Measurements from ENCODE around the gene ZNF132. TPM values are rescaled to one million over a fixed set of nuclear protein-coding genes. Genes with fewer than 3 reads are reported as not detected.
A peak's percentile ranks its signal among the peaks of the same experiment; 100 is the strongest.

ZNF132 gene
- total RNA-seq, 1 experiment from 2014 or later = 0.16 TPM

DNA sequence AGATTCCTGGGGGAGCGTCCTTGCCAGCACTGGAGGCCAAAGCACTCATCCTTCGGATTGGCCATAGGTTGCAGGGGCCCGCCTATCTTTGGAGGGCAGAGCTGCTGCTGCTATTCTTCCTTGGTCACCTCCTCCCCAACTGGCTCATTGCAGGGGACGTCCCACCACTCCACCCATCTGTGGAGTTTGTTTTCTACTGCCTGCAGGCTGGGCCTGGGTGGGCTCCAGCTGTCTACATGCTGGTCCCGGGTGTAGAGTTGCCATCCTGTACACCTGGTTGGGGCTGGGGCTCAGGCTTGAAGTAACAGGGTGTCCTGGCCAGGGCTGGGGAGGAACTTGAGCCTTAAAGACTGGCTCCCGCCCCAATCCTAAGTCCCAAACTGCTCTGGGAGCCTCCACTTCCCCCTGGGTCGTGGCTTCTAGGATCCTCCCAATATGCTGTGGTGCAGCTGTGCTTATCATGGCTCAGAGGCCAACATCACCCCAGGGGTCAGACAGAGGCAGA is 42.4 kb downstream of the ZNF132 start:
- in situ Hi-C loops (cut with HindIII; ENCODE audit: low pct_unique_long_range_greater_than_20kb, low sequenced_read_pairs) = no loop called here
- DNase-seq (ENCODE audit: low read depth, low spot score) = no peak

DNA sequence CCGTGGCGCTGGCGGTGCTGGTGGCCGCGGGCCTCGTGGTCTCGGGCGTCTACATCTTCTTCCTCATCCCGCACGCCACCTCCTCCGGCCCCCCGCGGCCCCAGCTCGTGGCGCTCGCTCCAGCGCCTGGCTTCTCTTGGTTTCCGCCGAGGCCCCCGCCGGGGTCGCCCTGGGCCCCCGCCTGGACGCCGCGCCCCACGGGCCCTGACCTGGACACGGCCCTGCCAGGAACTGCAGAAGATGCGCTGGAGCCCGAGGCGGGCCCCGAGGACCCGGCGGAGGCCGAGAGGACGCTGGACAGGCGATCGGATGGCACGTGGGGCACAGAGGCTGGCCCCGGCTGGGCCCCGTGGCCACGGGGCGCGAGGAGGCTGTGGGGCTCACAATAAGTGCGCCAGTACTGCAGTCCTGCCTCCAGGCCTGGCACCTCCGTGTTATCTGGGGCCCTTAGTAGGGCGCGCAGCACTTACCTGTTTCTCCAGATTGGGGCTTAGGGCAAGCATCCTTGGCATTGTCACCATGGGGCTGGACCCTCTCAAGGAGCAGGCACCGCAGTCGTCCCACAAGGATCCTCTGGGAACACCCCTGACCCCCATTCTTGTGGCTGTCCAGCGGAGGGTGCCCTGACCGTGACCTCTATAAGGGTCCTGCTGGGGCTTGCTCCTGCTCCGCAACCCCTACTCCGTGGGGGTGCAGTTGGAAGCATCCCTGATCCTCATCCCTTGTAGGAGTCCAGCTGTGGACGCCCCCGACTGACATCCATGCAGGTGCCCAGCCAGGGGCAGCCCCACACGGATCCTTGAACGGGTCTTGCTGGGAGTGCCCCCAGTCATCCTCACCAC is 43.0 kb downstream of the ZNF132 start:
- in situ Hi-C loops (cut with HindIII; ENCODE audit: low pct_unique_long_range_greater_than_20kb, low sequenced_read_pairs) = no loop called here
- DNase-seq (ENCODE audit: low read depth, low spot score) = no peak

DNA sequence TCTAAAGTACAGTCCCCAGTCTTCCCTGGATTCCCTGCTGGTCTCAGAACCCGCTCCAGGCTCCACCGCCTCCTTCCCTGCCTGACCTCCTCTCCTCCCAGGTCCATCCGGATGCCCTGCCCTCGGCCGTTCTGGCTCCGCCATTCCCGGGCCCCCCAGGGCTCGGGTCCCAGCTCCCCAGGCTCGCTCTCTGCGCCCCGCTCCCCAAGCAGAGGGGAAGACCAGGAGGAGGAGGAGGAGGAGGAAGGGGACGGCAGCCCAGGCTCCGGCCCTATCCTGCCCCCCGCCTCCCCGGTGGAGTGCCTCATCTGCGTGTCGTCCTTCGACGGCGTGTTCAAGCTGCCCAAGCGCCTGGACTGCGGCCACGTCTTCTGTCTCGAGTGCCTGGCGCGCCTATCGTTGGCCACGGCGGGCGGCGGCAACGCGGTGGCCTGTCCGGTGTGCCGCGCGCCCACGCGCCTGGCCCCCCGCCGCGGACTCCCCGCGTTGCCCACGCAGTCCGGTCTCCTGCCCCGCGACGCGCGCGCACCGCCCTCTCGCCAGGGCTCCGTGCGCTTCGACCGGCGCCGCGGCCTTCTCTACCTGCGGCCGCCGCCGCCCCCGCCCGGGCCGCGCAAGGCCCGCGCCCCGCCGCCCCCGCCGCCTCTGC is 43.9 kb downstream of the ZNF132 start:
- in situ Hi-C loops (cut with HindIII; ENCODE audit: low pct_unique_long_range_greater_than_20kb, low sequenced_read_pairs) = no loop called here
- DNase-seq (ENCODE audit: low read depth, low spot score) = no peak

DNA sequence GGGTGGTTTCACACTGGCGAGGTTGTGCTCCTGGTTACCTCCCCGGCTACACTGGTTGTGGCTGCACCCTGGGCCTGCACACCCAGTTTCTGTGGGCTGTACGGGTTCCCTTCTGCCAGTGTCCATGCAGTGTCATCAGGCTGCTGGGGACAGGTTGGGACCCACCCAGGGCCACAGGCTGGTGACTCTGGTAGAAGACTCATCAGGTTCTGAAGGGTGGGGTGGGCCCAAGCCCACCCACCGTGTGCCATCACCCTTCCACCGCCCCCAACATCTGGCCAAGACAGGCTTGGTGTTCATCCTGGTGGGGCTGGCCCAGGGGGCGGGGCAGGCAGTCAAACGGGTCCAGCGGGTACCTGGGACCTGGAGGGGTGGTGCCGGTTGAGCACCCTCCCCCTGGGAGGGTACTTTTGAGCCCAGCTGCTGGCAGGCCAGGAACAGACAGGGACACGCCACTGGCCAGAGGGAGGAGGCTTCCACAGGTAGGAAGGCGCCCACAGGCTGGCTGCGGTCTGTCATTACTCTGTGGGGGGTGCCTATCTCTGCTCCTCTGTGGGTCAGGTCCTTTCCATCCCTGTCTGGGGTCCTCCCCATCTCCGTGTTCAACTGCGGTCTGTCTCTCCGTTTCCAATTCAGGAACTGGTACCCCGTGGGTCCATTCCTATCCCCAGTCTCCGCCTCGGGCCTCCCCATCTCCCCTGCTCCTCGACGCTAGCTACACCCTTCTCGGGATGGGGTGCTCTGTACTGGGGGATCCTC is 44.6 kb downstream of the ZNF132 start, which contains the start of gene RNF225:
RNF225 (plus strand) TSS at position 437 of the 759 bp plus-strand sequence. CDS start 434 bp downstream, outside the sequence.
- in situ Hi-C loops (cut with HindIII; ENCODE audit: low pct_unique_long_range_greater_than_20kb, low sequenced_read_pairs) = no loop called here
- no peak for DNase-seq (ENCODE audit: low read depth, low spot score)

DNA sequence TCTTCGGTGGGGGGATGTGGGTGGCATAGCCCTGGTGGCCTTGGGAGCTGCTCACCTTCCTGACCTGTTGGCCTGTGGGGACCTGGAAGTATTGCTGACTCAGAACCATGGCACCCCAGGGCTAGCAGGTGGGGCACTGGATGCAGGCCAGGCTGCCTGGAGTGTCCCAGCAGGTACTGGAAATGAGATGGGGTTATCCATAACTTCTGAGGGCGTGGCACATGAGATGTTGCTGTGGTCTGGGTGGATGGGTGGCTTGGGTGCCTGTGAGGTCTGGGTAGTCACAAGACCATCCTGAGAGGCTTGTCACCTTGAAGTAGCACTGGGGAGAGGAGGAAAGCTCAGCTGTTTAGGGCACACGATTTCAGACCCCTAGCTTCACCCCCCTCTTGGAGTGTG is 45.1 kb downstream of the ZNF132 start:
- DNase-seq (ENCODE audit: low read depth, low spot score) = no peak
- in situ Hi-C loops (cut with HindIII; ENCODE audit: low pct_unique_long_range_greater_than_20kb, low sequenced_read_pairs) = no loop called here

DNA sequence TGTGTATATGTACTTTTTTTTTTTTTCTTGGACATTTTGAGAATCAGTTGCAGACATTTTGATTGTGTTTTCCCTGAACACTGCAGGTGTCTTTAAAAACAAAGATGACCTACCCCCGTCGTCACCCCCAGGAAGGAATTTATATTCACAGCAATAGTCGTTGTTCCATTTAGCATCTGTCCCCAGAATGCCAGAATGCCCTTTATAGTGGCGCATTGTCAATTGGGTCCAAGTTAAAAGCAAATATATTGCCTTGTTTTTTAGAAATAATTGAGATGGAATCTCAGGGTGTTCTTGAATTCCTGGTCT is 46.3 kb downstream of the ZNF132 start:
- no peak for DNase-seq (ENCODE audit: low read depth, low spot score)
- in situ Hi-C loops (cut with HindIII; ENCODE audit: low pct_unique_long_range_greater_than_20kb, low sequenced_read_pairs) = no loop called here

DNA sequence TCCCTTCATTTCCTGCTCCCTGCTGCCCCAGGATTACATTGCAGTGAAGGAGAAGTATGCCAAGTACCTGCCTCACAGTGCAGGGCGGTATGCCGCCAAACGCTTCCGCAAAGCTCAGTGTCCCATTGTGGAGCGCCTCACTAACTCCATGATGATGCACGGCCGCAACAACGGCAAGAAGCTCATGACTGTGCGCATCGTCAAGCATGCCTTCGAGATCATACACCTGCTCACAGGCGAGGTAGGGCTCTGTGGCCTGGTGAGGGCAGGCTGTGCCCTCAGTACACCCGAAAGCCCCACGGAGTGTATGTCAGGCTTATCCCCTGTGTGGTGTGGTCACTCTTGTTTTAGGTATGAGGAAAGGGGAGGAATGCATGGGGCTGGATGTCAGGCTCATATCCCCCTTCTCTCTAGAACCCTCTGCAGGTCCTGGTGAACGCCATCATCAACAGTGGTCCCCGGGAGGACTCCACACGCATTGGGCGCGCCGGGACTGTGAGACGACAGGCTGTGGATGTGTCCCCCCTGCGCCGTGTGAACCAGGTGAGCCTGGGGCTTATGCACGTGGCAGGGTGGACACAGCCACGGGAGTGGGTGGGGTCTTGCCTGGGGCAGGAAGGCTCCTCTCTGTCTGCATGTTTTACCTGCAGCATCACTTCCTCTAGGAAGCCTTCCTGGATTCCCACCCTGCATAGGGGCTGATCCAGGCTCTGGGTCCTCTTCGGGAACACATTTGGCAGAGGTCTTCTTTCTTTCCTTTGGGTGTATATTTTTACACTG is 46.8 kb downstream of the ZNF132 start:
- in situ Hi-C loops (cut with HindIII; ENCODE audit: low pct_unique_long_range_greater_than_20kb, low sequenced_read_pairs) = no loop called here
- no peak for DNase-seq (ENCODE audit: low read depth, low spot score)

DNA sequence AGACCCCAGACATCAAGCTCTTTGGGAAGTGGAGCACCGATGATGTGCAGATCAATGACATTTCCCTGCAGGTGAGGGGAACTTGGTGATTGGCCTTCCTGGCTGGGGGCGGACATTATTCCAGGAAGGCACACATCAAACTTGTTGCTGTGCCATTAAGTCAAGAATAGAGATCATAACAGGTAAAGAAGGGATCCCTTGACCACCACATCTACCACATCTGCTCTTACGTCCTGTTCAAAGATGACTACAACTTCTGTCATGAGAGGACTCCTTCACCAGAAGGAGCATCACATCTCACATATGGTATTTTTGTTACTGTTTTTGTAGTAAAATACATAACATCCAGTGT is 51.8 kb downstream of the ZNF132 start:
- in situ Hi-C loops (cut with HindIII; ENCODE audit: low pct_unique_long_range_greater_than_20kb, low sequenced_read_pairs) = no loop called here

DNA sequence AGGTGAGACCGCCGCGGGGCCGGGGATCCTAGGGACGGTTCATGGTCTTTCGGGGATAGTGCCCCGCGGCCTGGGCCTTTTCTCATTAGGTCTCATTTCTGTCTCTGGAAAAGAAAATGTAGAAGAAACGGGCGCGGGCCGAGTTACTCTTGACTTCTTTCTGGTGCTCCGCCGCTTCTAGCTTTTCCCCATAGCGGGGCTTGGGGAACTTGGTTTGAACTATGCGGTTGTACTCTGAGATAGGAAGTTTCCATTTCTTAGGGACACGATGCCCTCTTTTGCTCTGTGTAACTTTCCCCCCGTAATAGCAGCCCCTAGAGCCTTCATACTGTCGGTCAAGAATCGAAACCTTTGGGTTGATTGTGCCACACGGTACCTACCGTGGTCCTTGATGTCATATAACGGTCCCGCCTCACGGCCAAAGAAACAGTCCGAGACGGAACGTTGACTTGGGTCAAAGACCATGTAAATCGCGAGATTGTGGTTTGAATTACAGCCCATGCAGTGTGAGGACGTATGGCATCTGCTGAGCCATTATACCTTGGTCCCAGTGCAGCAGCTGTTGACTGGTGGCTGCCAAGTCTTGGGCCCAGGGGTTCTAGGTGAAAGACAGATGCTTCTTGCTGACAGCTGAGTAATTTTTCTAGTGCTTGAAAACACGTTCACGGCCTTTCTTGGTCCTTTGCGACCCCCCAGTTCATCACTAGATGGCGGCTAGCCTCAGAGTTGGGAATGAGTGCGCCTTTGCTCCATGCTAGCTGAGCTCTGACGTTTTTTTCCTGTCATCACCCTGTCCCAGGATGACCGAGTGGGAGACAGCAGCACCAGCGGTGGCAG is 52.4 kb downstream of the ZNF132 start:
- in situ Hi-C loops (cut with HindIII; ENCODE audit: low pct_unique_long_range_greater_than_20kb, low sequenced_read_pairs) = no loop called here
- DNase-seq (ENCODE audit: low read depth, low spot score) = no peak

More for the DNA sequence above, 51.8 kb downstream of the ZNF132 start:
- DNase-seq (ENCODE audit: low read depth, low spot score) = no peak

DNA sequence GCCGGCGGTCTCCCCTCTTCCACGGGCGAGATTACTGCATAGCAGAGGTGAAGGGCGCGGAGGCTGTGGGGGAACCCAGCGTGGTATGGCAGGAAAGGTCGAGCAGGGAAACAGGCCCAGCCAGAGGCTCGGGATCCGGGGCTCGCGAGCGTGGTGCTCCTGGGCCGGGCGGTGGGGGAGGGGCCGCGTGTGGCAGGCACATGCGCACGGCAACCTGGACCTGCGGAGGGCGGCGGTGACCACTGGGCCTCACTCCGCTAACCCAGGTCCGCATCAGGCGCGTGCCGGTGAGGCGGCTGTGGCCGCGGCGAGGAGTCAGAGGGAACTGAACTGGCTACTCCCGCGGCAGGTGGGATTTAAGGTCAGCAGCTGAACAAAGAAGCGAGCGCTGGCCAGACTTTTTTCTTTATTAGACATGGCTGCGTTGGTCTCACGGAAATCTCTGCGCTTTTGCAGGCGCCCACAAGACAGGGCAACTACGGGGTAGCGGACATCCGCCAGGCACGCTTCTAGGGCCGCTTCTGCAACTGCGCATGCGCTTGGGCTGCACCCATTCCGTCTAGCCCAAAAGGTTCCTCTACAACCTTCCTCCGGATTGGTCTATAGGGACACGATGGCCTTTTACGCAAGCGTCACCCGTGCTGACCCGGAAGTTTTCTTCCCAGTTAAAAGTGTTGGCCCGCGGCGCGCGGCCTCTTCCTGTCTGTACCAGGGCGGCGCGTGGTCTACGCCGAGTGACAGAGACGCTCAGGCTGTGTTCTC is 53.2 kb downstream of the ZNF132 start, which contains the start of gene RPS5:
RPS5 (plus strand) TSS at position 694 of the 762 bp plus-strand sequence. CDS start 869 bp downstream, outside the sequence.
- in situ Hi-C loops (cut with HindIII; ENCODE audit: low pct_unique_long_range_greater_than_20kb, low sequenced_read_pairs) = no loop called here
- peak; percentile 98 for DNase-seq (ENCODE audit: low read depth, low spot score)

DNA sequence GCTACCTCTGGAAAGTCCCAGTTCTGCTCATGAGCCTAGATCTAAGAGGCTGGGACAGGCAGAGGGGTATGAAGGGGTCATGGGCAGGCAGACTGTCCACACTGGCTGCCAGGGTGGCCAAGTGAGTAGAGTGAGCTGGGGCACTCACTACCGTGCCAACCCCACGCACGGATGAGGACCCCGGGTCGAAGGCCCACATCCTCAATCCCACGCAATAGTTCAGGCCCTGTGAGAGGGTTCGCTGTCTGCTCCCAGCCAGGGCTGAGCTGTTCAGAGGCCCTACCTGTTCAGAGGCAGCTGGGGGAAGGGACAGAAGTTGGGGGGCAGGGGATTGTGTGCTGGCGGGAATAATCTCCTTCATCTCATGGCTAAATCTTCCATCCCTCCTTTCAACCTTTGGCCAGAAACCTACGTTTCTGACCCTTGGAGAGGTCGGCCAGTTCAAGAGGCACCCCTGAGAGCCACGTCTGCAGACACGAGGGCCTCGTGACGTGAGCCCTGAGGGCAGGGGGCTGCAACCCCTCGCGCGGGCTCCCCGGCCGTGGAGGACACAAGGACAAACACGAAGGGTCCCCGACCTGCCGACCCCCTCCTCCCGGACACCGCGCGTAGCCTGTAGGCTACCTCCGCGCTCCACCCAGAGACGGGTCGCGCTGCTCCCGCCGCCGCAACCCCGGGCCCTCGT is 53.9 kb downstream of the ZNF132 start:
- in situ Hi-C loops (cut with HindIII; ENCODE audit: low pct_unique_long_range_greater_than_20kb, low sequenced_read_pairs) = no loop called here
- DNase-seq (ENCODE audit: low read depth, low spot score) = no peak

DNA sequence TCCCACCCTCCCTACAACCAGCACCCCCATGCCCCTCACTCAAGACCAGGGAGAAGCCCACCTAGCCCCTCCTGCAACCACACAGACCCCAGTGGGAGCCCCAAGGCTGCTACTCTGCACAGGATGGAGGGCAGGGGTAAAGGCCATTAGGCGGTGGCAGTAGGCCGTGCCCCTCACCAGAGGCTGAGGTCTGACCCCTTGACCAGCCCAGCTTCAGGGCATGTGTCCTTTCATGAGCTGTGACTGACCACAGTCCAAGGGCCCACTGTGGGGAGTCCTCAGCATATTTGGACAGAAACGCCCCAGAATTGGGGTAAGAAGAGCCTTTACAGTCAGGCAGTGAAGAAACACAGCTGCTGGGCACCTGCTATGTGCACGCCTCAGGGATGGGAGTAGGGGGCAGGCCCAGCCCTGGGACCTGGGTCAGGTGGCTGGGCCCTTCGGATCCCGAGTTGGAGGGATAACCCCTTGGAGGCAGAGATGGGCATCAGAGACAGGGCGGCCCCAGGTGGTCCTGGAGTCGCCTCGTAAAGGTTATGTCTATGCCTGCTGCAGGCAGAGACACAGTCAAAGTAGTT is 54.6 kb downstream of the ZNF132 start:
- in situ Hi-C loops (cut with HindIII; ENCODE audit: low pct_unique_long_range_greater_than_20kb, low sequenced_read_pairs) = no loop called here

DNA sequence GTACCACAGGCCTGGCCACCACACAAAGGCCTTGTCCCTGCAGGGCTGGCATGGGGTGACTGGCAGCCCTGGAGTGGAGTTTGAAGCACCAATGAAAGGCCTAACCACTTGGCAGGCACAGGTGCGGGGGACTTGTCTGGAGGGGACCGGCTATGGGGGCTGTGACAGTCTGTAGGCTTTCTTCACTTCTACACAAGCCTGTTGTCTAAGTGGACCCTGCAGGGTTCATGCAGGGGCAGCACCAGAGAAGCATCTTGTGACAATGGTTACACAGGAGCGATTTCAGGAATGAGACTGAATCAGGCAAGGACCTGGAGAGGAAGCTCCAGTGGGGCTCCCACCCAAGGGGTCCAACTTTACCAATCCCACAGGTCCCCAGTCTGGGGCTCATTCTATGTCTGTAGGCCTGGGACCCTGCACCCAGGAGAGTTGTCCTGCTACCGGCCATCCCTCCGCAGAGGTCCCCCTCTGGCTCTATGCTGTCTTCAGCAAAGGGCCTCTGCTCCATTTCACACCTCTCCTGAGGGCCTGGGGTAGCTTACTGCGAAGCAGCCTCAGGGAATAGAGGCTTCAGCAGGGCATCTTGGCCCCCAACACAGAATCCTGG is 56.9 kb downstream of the ZNF132 start:
- no peak for DNase-seq (ENCODE audit: low read depth, low spot score)
- in situ Hi-C loops (cut with HindIII; ENCODE audit: low pct_unique_long_range_greater_than_20kb, low sequenced_read_pairs) = no loop called here

More for the DNA sequence above, 54.6 kb downstream of the ZNF132 start:
- DNase-seq (ENCODE audit: low read depth, low spot score) = no peak
